Loucy (cell line): ENCODE measurements around the gene SPRR1A.

ENCODE experiments used
- H2AFZ ChIP-seq: fragments of 200-600 bp; sonication (generic); 2 replicates; pipeline ENCODE4 v1.6.0; 2016; ENCODE audit warnings: antibody characterized with exemption, mild to moderate bottlenecking, low read length, moderate library complexity
- H3F3A ChIP-seq: fragments of 200-600 bp; 2 replicates; pipeline ENCODE4 v1.6.0; 2016; ENCODE audit warnings: antibody characterized with exemption, low read depth, mild to moderate bottlenecking
- H3K27me3 ChIP-seq: fragments of 200-600 bp; sonication (generic); 2 replicates; pipeline ENCODE4 v1.6.1; 2014; ENCODE audit warnings: low read length, mild to moderate bottlenecking; ENCODE audit not compliant: insufficient read depth, poor library complexity, severe bottlenecking
- H3K36me3 ChIP-seq: fragments of 200-600 bp; sonication (generic); 2 replicates; pipeline ENCODE4 v1.6.1; 2016; ENCODE audit warnings: low read length; ENCODE audit not compliant: insufficient read depth
- H3K4me1 ChIP-seq: fragments of 200-600 bp; sonication (generic); 2 replicates; pipeline ENCODE4 v1.5.1; 2014; ENCODE audit warnings: low read length, mild to moderate bottlenecking; ENCODE audit not compliant: insufficient read depth, poor library complexity, severe bottlenecking
- H3K4me2 ChIP-seq: fragments of 200-600 bp; sonication (generic); 2 replicates; pipeline ENCODE4 v1.6.0; 2014; ENCODE audit warnings: antibody characterized with exemption, low read length, low read depth, mild to moderate bottlenecking; ENCODE audit not compliant: poor library complexity, severe bottlenecking
- H3K4me3 ChIP-seq: fragments of 200-600 bp; sonication (generic); 2 replicates; pipeline ENCODE4 v1.5.1; 2014; ENCODE audit warnings: low read length, mild to moderate bottlenecking, mixed read lengths; ENCODE audit not compliant: poor library complexity, severe bottlenecking
- H3K79me2 ChIP-seq: fragments of 200-600 bp; sonication (generic); 2 replicates; pipeline ENCODE4 v1.6.1; 2014; ENCODE audit warnings: low read length; ENCODE audit not compliant: insufficient read depth
- H3K9ac ChIP-seq: fragments of 200-600 bp; sonication (generic); 2 replicates; pipeline ENCODE4 v1.6.0; 2014; ENCODE audit warnings: mild to moderate bottlenecking, low read depth, low read length, moderate library complexity; ENCODE audit not compliant: poor library complexity, severe bottlenecking
- H3K9me2 ChIP-seq: fragments of 200-600 bp; sonication (generic); replicated peaks from 2 replicates; pipeline ENCODE4 v1.6.1; 2016; ENCODE audit warnings: low read depth, low read length, mixed read lengths
- H3K9me3 ChIP-seq: fragments of 200-600 bp; sonication (generic); 2 replicates; pipeline ENCODE4 v1.6.1; 2014; ENCODE audit warnings: mild to moderate bottlenecking, antibody characterized with exemption, low read length, low read depth; ENCODE audit not compliant: insufficient read depth
- H4K20me1 ChIP-seq: fragments of 200-600 bp; sonication (generic); 2 replicates; pipeline ENCODE4 v1.6.0; 2014; ENCODE audit warnings: antibody characterized with exemption, low read length, mild to moderate bottlenecking; ENCODE audit not compliant: insufficient read depth, poor library complexity, severe bottlenecking
- CTCF ChIP-seq: fragments of 200-600 bp; sonication (generic); conservative IDR thresholded peaks from 2 replicates; pipeline ENCODE4 v1.5.1; 2014; ENCODE audit warnings: mild to moderate bottlenecking, antibody characterized with exemption, low read length
- EZH2phosphoT487 ChIP-seq: fragments of 200-600 bp; IDR thresholded peaks from 2 replicates; pipeline ENCODE4 v1.6.1; 2018; ENCODE audit warnings: antibody characterized with exemption, mild to moderate bottlenecking, moderate library complexity, borderline replicate concordance

The SPRR1A gene

DNA sequence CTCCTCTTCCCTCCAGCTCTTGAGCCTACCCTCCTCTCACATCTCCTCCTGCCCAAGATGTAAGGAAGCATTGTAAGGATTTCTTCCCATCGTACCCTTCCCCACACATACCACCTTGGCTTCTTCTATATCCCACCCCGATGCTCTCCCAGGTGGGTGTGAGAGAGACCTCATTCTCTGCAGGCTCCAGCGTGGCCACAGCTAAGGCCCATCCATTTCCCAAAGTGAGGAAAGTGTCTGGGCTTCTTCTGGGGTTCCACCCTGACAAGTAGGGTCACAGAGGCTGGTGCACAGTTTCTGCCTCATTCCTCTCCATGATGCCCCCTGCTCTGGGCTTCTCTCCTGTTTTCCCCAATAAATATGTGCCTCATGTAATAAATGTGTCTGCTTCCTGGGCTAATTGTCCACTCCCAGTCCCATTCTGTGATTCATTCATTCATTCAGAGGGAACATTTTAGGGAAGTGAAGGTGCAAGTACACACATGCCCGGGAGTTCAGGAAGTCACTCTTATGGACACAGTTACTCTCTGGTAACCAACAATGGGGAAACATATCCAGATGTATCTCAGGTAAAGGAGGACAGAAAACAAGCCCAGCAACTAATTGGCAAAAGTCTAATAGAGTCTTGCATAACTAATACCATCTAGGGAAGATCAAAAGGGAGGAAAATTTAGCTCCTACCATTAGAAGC lies 11.5 kb upstream of the SPRR1A start:
- Histone ChIP-seq H3K9ac (no peak overlapping the region), H3K27me3 (peaks cover 8% of the 10 kb centered on the region), H3K4me1 (no peaks in the 10 kb centered on the region), H4K20me1 (no peaks in the 10 kb centered on the region), H3K36me3 (no peaks in the 10 kb centered on the region), H3K4me3 (no peak overlapping the region), H3K79me2 (no peaks in the 10 kb centered on the region), H3K9me3 (no peaks in the 10 kb centered on the region), H3K9me2 (no peaks in the 10 kb centered on the region), H2AFZ (no peak overlapping the region), H3K4me2 (no peak overlapping the region), H3F3A (no peaks in the 10 kb centered on the region)
- TF ChIP-seq CTCF, result no peak
- TF ChIP-seq EZH2phosphoT487, result no peak

GRCh38 chr1:152976688-152977087 lies 7.2 kb upstream of the SPRR1A start:
- Histone ChIP-seq H3K9me2 (no peaks in the 10 kb centered on the region), H3K36me3 (no peaks in the 10 kb centered on the region), H3K79me2 (no peaks in the 10 kb centered on the region), H3K27me3 (no peaks in the 10 kb centered on the region), H3K4me1 (no peaks in the 10 kb centered on the region), H3K4me3 (no peak overlapping the region), H3F3A (no peaks in the 10 kb centered on the region), H3K9me3 (no peaks in the 10 kb centered on the region), H4K20me1 (no peaks in the 10 kb centered on the region), H2AFZ (no peak overlapping the region), H3K4me2 (no peak overlapping the region), H3K9ac (no peak overlapping the region)
- TF ChIP-seq EZH2phosphoT487, result no peak
- TF ChIP-seq CTCF, result no peak

DNA sequence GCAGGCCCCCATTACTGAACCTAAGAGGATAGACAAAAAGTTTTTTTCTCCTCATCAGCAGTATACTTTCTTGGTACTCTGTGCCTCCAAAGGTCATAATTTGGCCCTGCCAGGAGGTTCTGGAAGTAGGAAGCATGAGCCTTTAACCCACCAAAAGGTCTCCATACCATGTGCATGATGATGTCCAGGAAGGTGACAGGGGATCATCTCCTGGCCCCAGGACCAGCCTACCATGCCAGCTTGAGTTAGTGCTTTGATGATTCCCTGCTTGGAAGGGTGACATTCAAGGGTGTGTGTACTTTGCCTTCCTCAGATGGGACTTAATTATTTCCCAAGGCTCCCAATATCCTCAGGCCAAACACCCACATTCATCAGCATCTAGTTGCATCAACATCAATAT lies 6.3 kb upstream of the SPRR1A start:
- no peaks in the 10 kb centered on the region for H4K20me1 ChIP-seq
- no peak overlapping the region for H2AFZ ChIP-seq
- H3K36me3 ChIP-seq, result no peaks in the 10 kb centered on the region
- no peak overlapping the region for H3K9ac ChIP-seq
- H3K27me3 ChIP-seq, result no peaks in the 10 kb centered on the region
- no peaks in the 10 kb centered on the region for H3K4me1 ChIP-seq
- H3K9me3 ChIP-seq, result no peaks in the 10 kb centered on the region
- H3F3A ChIP-seq, result no peaks in the 10 kb centered on the region
- H3K4me2 ChIP-seq, result no peak overlapping the region
- H3K4me3 ChIP-seq, result no peak overlapping the region
- no peaks in the 10 kb centered on the region for H3K79me2 ChIP-seq
- no peak for TF ChIP-seq CTCF
- TF ChIP-seq EZH2phosphoT487, result no peak
- no peaks in the 10 kb centered on the region for H3K9me2 ChIP-seq
